H9 (cell line): ENCODE data around the gene FTO. TPM values are rescaled to one million over a fixed set of nuclear protein-coding genes. Genes with fewer than 3 reads are reported as not detected.

ENCODE experiments used
- DNase-seq: peaks from one replicate; pipeline ENCODE4 v3.0.0-alpha.2; 2017
- H2AFZ ChIP-seq: one replicate; pipeline ENCODE4 v1.6.1; 2013; ENCODE audit warnings: mild to moderate bottlenecking, low read length, control low read depth, moderate library complexity
- H2AK5ac ChIP-seq: 2 replicates; pipeline ENCODE4 v1.6.1; 2013; ENCODE audit warnings: low read length, control low read depth, mixed read lengths; ENCODE audit not compliant: insufficient read length
- H2BK120ac ChIP-seq: one replicate; pipeline ENCODE4 v1.6.1; 2013; ENCODE audit warnings: low read depth, mild to moderate bottlenecking, low read length, control low read depth, inconsistent platforms; ENCODE audit not compliant: poor library complexity, severe bottlenecking
- H2BK12ac ChIP-seq: 2 replicates; pipeline ENCODE4 v1.6.1; 2013; ENCODE audit warnings: low read length, control low read depth, mixed read lengths, low read depth; ENCODE audit not compliant: insufficient read length
- H2BK15ac ChIP-seq: 2 replicates; pipeline ENCODE4 v1.6.1; 2013; ENCODE audit warnings: low read depth, low read length, control low read depth
- H2BK20ac ChIP-seq: one replicate; pipeline ENCODE4 v1.6.1; 2013; ENCODE audit warnings: low read depth, mild to moderate bottlenecking, low read length, control low read depth, inconsistent platforms; ENCODE audit not compliant: poor library complexity, severe bottlenecking
- H2BK5ac ChIP-seq: 2 replicates; pipeline ENCODE4 v1.6.1; 2013; ENCODE audit warnings: low read length, control low read depth, mixed read lengths; ENCODE audit not compliant: insufficient read length
- H3K14ac ChIP-seq: 2 replicates; pipeline ENCODE4 v1.6.1; 2013; ENCODE audit warnings: low read length, control low read depth; ENCODE audit not compliant: insufficient read depth
- H3K18ac ChIP-seq: 2 replicates; pipeline ENCODE4 v1.6.1; 2013; ENCODE audit warnings: low read depth, mild to moderate bottlenecking, mixed read lengths, low read length, control low read depth; ENCODE audit not compliant: insufficient read length
- H3K23ac ChIP-seq: 2 replicates; pipeline ENCODE4 v1.6.1; 2013; ENCODE audit warnings: low read length, control low read depth, mixed read lengths, low read depth; ENCODE audit not compliant: insufficient read length
- H3K23me2 ChIP-seq: 2 replicates; pipeline ENCODE4 v1.6.1; 2013; ENCODE audit warnings: low read depth, mild to moderate bottlenecking, mixed read lengths, low read length, control low read depth; ENCODE audit not compliant: insufficient read length, poor library complexity, severe bottlenecking
- H3K27ac ChIP-seq: 2 replicates; pipeline ENCODE4 v1.5.1; 2013; ENCODE audit warnings: low read length, control low read depth, mixed read lengths, low read depth; ENCODE audit not compliant: insufficient read length
- H3K27me3 ChIP-seq: 2 replicates; pipeline ENCODE4 v1.6.1; 2013; ENCODE audit warnings: low read length, control low read depth, inconsistent platforms; ENCODE audit not compliant: insufficient read depth
- H3K4ac ChIP-seq: 2 replicates; pipeline ENCODE4 v1.6.1; 2013; ENCODE audit warnings: low read depth, mild to moderate bottlenecking, control low read depth, inconsistent platforms, low read length, moderate library complexity
- H3K4me1 ChIP-seq: 2 replicates; pipeline ENCODE4 v1.6.1; 2013; ENCODE audit warnings: low read length, control low read depth, inconsistent platforms; ENCODE audit not compliant: insufficient read depth
- H3K4me2 ChIP-seq: 2 replicates; pipeline ENCODE4 v1.6.1; 2013; ENCODE audit warnings: low read length, control low read depth, mixed read lengths; ENCODE audit not compliant: insufficient read length, insufficient read depth
- H3K56ac ChIP-seq: 2 replicates; pipeline ENCODE4 v1.6.1; 2013; ENCODE audit warnings: low read depth, mild to moderate bottlenecking, mixed read lengths, low read length, control low read depth; ENCODE audit not compliant: insufficient read length
- H3K79me1 ChIP-seq: 2 replicates; pipeline ENCODE4 v1.6.1; 2013; ENCODE audit warnings: low read depth, mild to moderate bottlenecking, moderate library complexity, low read length, control low read depth, inconsistent platforms; ENCODE audit not compliant: insufficient read depth, poor library complexity, severe bottlenecking
- H3K79me2 ChIP-seq: 2 replicates; pipeline ENCODE4 v1.6.1; 2013; ENCODE audit warnings: low read length, control low read depth, inconsistent platforms; ENCODE audit not compliant: insufficient read depth
- H3K9ac ChIP-seq: 2 replicates; pipeline ENCODE4 v1.6.1; 2013; ENCODE audit warnings: low read length, control low read depth, mixed read lengths; ENCODE audit not compliant: insufficient read length; ENCODE audit errors: extremely low read depth
- H3K9me3 ChIP-seq: one replicate; pipeline ENCODE4 v1.6.1; 2013; ENCODE audit warnings: low read depth, low read length, inconsistent platforms; ENCODE audit not compliant: control insufficient read depth
- H3T11ph ChIP-seq: one replicate; pipeline ENCODE4 v1.6.1; 2013; ENCODE audit warnings: mild to moderate bottlenecking, low read length, control low read depth, inconsistent platforms
- H4K20me1 ChIP-seq: one replicate; pipeline ENCODE4 v1.6.1; 2013; ENCODE audit not compliant: control insufficient read depth, insufficient read length, insufficient read depth
- H4K5ac ChIP-seq: 2 replicates; pipeline ENCODE4 v1.6.1; 2013; ENCODE audit warnings: low read depth, mild to moderate bottlenecking, mixed read lengths, low read length, control low read depth; ENCODE audit not compliant: insufficient read length
- H4K8ac ChIP-seq: replicated peaks from 2 replicates; pipeline ENCODE4 v1.6.1; 2013; ENCODE audit warnings: low read length, control low read depth, mixed read lengths, low read depth; ENCODE audit not compliant: insufficient read length
- H4K91ac ChIP-seq: 2 replicates; pipeline ENCODE4 v1.6.1; 2013; ENCODE audit warnings: low read depth, mild to moderate bottlenecking, moderate library complexity, mixed read lengths, low read length, control low read depth; ENCODE audit not compliant: insufficient read length
- H3K27ac Mint-ChIP-seq, 3 experiments: 2 replicates in 2 of 3; 3 replicates in 1 of 3; pipeline ENCODE4 v1.8.0; 2020 to 2021; ENCODE audit warnings: mixed read lengths in 3 of 3, mild to moderate bottlenecking in 1 of 3, moderate library complexity in 1 of 3
- H3K27me3 Mint-ChIP-seq: 2 replicates; pipeline ENCODE4 v1.8.0; 2021; ENCODE audit warnings: low read depth, mild to moderate bottlenecking, moderate library complexity, mixed read lengths
- H3K36me3 Mint-ChIP-seq, 3 experiments: 2 replicates in 2 of 3; 3 replicates in 1 of 3; pipeline ENCODE4 v1.8.0; 2020 to 2021; ENCODE audit warnings: low read depth in 3 of 3, mixed read lengths in 3 of 3; ENCODE audit not compliant: insufficient read depth in 1 of 3
- H3K4me1 Mint-ChIP-seq, 2 experiments: 2 replicates each; pipeline ENCODE4 v1.8.0; 2020; ENCODE audit warnings: mixed read lengths in 2 of 2
- H3K4me3 Mint-ChIP-seq, 2 experiments: 2 replicates in 1 of 2; 3 replicates in 1 of 2; pipeline ENCODE4 v1.8.0; 2020 to 2021; ENCODE audit warnings: mild to moderate bottlenecking in 2 of 2, mixed read lengths in 2 of 2, moderate library complexity in 1 of 2
- H3K9me3 Mint-ChIP-seq, 2 experiments: 2 replicates in 1 of 2; 3 replicates in 1 of 2; pipeline ENCODE4 v1.8.0; 2020; ENCODE audit warnings: mild to moderate bottlenecking in 2 of 2, mixed read lengths in 2 of 2, moderate library complexity in 1 of 2
- WGBS: extraction: QIAGEN DNeasy Blood & Tissue Kit; methylation state at CpG from one replicate; pipeline ENCODE4 v1.1.7; 2013; ENCODE audit warnings: missing lambda C conversion rate, low lambda C conversion rate, mixed read lengths; ENCODE audit not compliant: insufficient read length; ENCODE audit errors: extremely low coverage; 5-methylcytosine and 5-hydroxymethylcytosine counted together
- total RNA-seq: library from RNA; stranded (reverse); gene quantifications from 2 replicates; pipeline ENCODE4 v1.2.1, GENCODE V29; 2021
- TF ChIP-seq, protein P1 (sequence below): fragments of 200-600 bp; sonication (generic); conservative IDR thresholded peaks from 3 replicates; pipeline ENCODE4 v1.8.0; 2021; ENCODE audit warnings: antibody characterized with exemption, mild to moderate bottlenecking

Gene FTO
- total RNA-seq, 1 experiment from 2014 or later = 67.9 TPM

DNA sequence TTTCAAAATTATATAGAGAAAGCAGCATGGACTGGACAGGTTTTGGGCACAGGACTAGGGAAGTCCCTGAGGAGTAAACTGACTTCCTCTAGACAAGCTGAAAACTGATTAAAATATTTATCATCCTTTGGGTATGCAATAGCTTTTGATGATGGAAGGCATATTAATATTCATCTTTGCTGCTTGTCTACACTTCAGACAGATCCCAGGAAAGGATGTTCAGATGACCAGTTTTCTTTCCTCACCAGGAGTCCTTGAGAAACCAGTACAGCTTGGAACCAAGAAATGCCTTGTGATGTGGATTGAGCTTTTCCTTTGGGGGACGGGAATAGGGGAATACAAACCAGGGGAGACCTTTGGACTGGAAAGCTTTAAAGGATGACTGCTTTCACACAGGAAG, 195.5 kb downstream of the FTO start:
- H3K4me1 Mint-ChIP-seq = peaks cover 0 to under 1% of the 10 kb centered on the region in 2 experiments; a peak in 1 of 4 replicates

More for the DNA sequence above, 195.5 kb downstream of the FTO start:
- Mint-ChIP-seq H3K27ac (peak overlapping the region in 1 of 3 experiments; percentile 16; a peak in 2 of 7 replicates), H3K27me3 (no peaks in the 10 kb centered on the region), H3K36me3 (no peaks in the 10 kb centered on the region), H3K4me3 (no peak overlapping the region), H3K9me3 (no peaks in the 10 kb centered on the region)
- Histone ChIP-seq H3K9me3 (no peaks in the 10 kb centered on the region), H4K20me1 (no peaks in the 10 kb centered on the region), H3T11ph (no peak overlapping the region), H2BK20ac (no peak overlapping the region), H2AK5ac (no peak overlapping the region), H3K18ac (no peak overlapping the region), H3K4me2 (no peak overlapping the region), H4K5ac (no peak overlapping the region), H4K91ac (no peak overlapping the region), H4K8ac (no peak overlapping the region), H2BK12ac (no peak overlapping the region), H3K23me2 (no peaks in the 10 kb centered on the region), H3K4ac (no peak overlapping the region), H2AFZ (no peak overlapping the region), H3K27ac (no peak overlapping the region), H2BK5ac (no peak overlapping the region), H2BK120ac (no peak overlapping the region), H3K27me3 (no peaks in the 10 kb centered on the region), H3K23ac (no peak overlapping the region), H3K56ac (no peak overlapping the region), H3K14ac (no peak overlapping the region), H2BK15ac (no peak overlapping the region), H3K4me1 (no peaks in the 10 kb centered on the region), H3K79me2 (no peaks in the 10 kb centered on the region), H3K9ac (no peak overlapping the region), H3K79me1 (no peaks in the 10 kb centered on the region)
- TF ChIP-seq, protein P1, sequence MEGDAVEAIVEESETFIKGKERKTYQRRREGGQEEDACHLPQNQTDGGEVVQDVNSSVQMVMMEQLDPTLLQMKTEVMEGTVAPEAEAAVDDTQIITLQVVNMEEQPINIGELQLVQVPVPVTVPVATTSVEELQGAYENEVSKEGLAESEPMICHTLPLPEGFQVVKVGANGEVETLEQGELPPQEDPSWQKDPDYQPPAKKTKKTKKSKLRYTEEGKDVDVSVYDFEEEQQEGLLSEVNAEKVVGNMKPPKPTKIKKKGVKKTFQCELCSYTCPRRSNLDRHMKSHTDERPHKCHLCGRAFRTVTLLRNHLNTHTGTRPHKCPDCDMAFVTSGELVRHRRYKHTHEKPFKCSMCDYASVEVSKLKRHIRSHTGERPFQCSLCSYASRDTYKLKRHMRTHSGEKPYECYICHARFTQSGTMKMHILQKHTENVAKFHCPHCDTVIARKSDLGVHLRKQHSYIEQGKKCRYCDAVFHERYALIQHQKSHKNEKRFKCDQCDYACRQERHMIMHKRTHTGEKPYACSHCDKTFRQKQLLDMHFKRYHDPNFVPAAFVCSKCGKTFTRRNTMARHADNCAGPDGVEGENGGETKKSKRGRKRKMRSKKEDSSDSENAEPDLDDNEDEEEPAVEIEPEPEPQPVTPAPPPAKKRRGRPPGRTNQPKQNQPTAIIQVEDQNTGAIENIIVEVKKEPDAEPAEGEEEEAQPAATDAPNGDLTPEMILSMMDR = no peak
- no CpG with 5 or more reads among the region's 1 CpG for WGBS
- no peak for DNase-seq
